Stimulated activated CD8-positive, alpha-beta memory T cell treated with anti-CD3 and anti-CD28 coated beads, Interleukin-7, amount 100 ng/mL, for 48 hours (primary cell): ENCODE measurements around the gene IFNGR1.
"Not testable (repeated sequence)": the region's sequence is repeated elsewhere in the genome, so short reads cannot be mapped to it uniquely, and the experiment has no call there.

ENCODE experiments used
- DNase-seq, 2 donors: peaks; one replicate each; pipeline ENCODE4 v3.0.0-alpha.2; 2020; ENCODE audit warnings: low read depth in 1 of 2; ENCODE audit errors: extremely low read depth in 1 of 2

IFNGR1 gene

GRCh38 chr6:137236581-137237355 lies 17.6 kb upstream of the IFNGR1 start:
- no peak for DNase-seq

- DNase-seq = no peak
Observed at GRCh38 chr6:137235686-137236085, 16.5 kb upstream of the IFNGR1 start.

GRCh38 chr6:137233911-137234863 lies 15.0 kb upstream of the IFNGR1 start:
- DNase-seq = no peak

GRCh38 chr6:137231895-137232294 lies 12.7 kb upstream of the IFNGR1 start:
- DNase-seq = no peak

- no peak for DNase-seq
Observed at GRCh38 chr6:137230956-137231555, 11.9 kb upstream of the IFNGR1 start.

- DNase-seq = no peak
Observed at GRCh38 chr6:137230547-137230946, 11.4 kb upstream of the IFNGR1 start.

- DNase-seq = no peak
Observed at GRCh38 chr6:137229075-137229759, 10.0 kb upstream of the IFNGR1 start.

- no peak for DNase-seq
Observed at GRCh38 chr6:137227871-137228302, 8.7 kb upstream of the IFNGR1 start.

- DNase-seq = no peak
Observed at GRCh38 chr6:137226697-137227096, 7.5 kb upstream of the IFNGR1 start.

GRCh38 chr6:137224799-137225198 lies 5.6 kb upstream of the IFNGR1 start:
- no peak for DNase-seq

- no peak for DNase-seq
Observed at GRCh38 chr6:137223370-137224131, 4.4 kb upstream of the IFNGR1 start.

- DNase-seq = no peak
Observed at GRCh38 chr6:137222381-137222780, 3.2 kb upstream of the IFNGR1 start.

GRCh38 chr6:137219664-137220252 lies 573 bp upstream of the IFNGR1 start:
- DNase-seq = no peak

GRCh38 chr6:137218473-137218916 lies 690 bp downstream of the IFNGR1 start:
- peak in 1 of 2 donors; percentile 38 for DNase-seq

GRCh38 chr6:137217801-137218472 lies 1.2 kb downstream of the IFNGR1 start:
- DNase-seq = no peak

- DNase-seq = no peak
Observed at GRCh38 chr6:137216875-137217553, 2.2 kb downstream of the IFNGR1 start.

GRCh38 chr6:137216106-137216505 lies 3.1 kb downstream of the IFNGR1 start:
- DNase-seq = no peak

- not testable (repeated sequence) for DNase-seq
Observed at GRCh38 chr6:137215630-137216029, 3.6 kb downstream of the IFNGR1 start.
